Measurements from ENCODE around the gene RELN. TPM values are rescaled to one million over a fixed set of nuclear protein-coding genes. Genes with fewer than 3 reads are reported as not detected.

The RELN gene
- polyA plus RNA-seq, 1 experiment, result 4.3 TPM

- Histone ChIP-seq H3K4me3 (ENCODE audit: low read depth, low read length) (no peak overlapping the region), H3K27me3 (ENCODE audit: control insufficient read depth, insufficient read depth, low read length) (no peaks in the 10 kb centered on the region), H3K36me3 (ENCODE audit: control insufficient read depth, insufficient read depth, low read length) (no peaks in the 10 kb centered on the region)
- TF ChIP-seq, protein P1, sequence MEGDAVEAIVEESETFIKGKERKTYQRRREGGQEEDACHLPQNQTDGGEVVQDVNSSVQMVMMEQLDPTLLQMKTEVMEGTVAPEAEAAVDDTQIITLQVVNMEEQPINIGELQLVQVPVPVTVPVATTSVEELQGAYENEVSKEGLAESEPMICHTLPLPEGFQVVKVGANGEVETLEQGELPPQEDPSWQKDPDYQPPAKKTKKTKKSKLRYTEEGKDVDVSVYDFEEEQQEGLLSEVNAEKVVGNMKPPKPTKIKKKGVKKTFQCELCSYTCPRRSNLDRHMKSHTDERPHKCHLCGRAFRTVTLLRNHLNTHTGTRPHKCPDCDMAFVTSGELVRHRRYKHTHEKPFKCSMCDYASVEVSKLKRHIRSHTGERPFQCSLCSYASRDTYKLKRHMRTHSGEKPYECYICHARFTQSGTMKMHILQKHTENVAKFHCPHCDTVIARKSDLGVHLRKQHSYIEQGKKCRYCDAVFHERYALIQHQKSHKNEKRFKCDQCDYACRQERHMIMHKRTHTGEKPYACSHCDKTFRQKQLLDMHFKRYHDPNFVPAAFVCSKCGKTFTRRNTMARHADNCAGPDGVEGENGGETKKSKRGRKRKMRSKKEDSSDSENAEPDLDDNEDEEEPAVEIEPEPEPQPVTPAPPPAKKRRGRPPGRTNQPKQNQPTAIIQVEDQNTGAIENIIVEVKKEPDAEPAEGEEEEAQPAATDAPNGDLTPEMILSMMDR (IDR thresholded peaks at IDR 0.05; ENCODE audit: insufficient read depth, low read depth, low read length), result no peak
- DNase-seq (ENCODE audit: low read depth), result no peak
- ChIA-PET CTCF (no interaction called here), POLR2A (no interaction called here)
Measured at GRCh38 chr7:103705542-103705941, 283.9 kb downstream of the RELN start.

- Histone ChIP-seq H3K4me3 (ENCODE audit: low read depth, low read length) (no peak overlapping the region), H3K27me3 (ENCODE audit: control insufficient read depth, insufficient read depth, low read length) (no peaks in the 10 kb centered on the region), H3K36me3 (ENCODE audit: control insufficient read depth, insufficient read depth, low read length) (no peaks in the 10 kb centered on the region)
- CTCF ChIA-PET, result no interaction called here
- no peak for DNase-seq (ENCODE audit: low read depth)
- TF ChIP-seq, protein P1 (IDR thresholded peaks at IDR 0.05; ENCODE audit: insufficient read depth, low read depth, low read length), result no peak
- POLR2A ChIA-PET, result no interaction called here
Measured at GRCh38 chr7:103704701-103705100, 284.8 kb downstream of the RELN start.

DNA sequence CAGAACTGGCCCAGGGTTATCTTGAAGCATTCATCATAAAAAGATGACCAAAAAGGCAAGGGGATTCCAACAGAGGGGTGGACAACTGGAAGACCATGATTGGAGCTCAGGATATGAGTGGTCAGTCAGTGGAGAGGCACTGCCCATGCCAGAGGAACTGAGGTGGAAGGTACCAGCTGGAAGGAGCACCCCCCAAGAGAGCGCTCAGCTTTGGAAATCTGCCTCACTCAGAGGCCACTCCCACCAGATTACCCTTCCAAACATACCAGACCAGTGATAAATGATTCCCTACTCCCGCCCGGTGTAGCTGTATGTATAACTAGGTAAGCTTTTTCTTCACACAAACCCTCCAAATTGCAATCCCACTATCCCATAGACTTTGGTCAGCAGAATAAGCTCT, 286.5 kb downstream of the RELN start:
- TF ChIP-seq, protein P1 (IDR thresholded peaks at IDR 0.05; ENCODE audit: insufficient read depth, low read depth, low read length), result no peak
- CTCF ChIA-PET, result no interaction called here
- DNase-seq (ENCODE audit: low read depth), result no peak

GRCh38 chr7:103702454-103702853, 287.0 kb downstream of the RELN start:
- no peak for DNase-seq (ENCODE audit: low read depth)
- TF ChIP-seq, protein P1 (IDR thresholded peaks at IDR 0.05; ENCODE audit: insufficient read depth, low read depth, low read length), result no peak
- H3K27me3 ChIP-seq (ENCODE audit: control insufficient read depth, insufficient read depth, low read length), result no peaks in the 10 kb centered on the region
- CTCF ChIA-PET, result interaction anchor here (0.9 to 1.2 kb wide), 2 partner anchors 10 to 1181 kb away, joined by 3 read pairs; no protein-coding TSS in a partner anchor
- no peak overlapping the region for H3K4me3 ChIP-seq (ENCODE audit: low read depth, low read length)
- no peaks in the 10 kb centered on the region for H3K36me3 ChIP-seq (ENCODE audit: control insufficient read depth, insufficient read depth, low read length)
- POLR2A ChIA-PET, result no interaction called here

More for the DNA sequence above, 286.5 kb downstream of the RELN start:
- H3K4me3 ChIP-seq (ENCODE audit: low read depth, low read length), result no peak overlapping the region
- H3K36me3 ChIP-seq (ENCODE audit: control insufficient read depth, insufficient read depth, low read length), result no peaks in the 10 kb centered on the region
- H3K27me3 ChIP-seq (ENCODE audit: control insufficient read depth, insufficient read depth, low read length), result no peaks in the 10 kb centered on the region
- POLR2A ChIA-PET, result no interaction called here

- DNase-seq (ENCODE audit: low read depth), result no peak
- Histone ChIP-seq H3K4me3 (ENCODE audit: low read depth, low read length) (no peak overlapping the region), H3K36me3 (ENCODE audit: control insufficient read depth, insufficient read depth, low read length) (no peaks in the 10 kb centered on the region), H3K27me3 (ENCODE audit: control insufficient read depth, insufficient read depth, low read length) (no peaks in the 10 kb centered on the region)
- TF ChIP-seq, protein P1 (IDR thresholded peaks at IDR 0.05; ENCODE audit: insufficient read depth, low read depth, low read length), result no peak
- CTCF ChIA-PET, result interaction anchor here (1.5 kb wide), 1 partner anchor 9 kb away, joined by 4 read pairs; no protein-coding TSS in a partner anchor
- POLR2A ChIA-PET, result no interaction called here
Measured at GRCh38 chr7:103699032-103699431, 290.4 kb downstream of the RELN start.

Data from BJ (cell line).